Testis (tissue), 2 donors: ENCODE data around the gene OOSP2.

ENCODE experiments used
- CTCF ChIP-seq, 3 experiments: fragments of 450-650 bp in 2 of 3; fragments of 200-600 bp in 1 of 3; sonication (generic) in 1 of 3; IDR thresholded peaks; one replicate each; pipeline ENCODE4 v1.5.1; 2016 to 2019; ENCODE audit warnings: antibody characterized with exemption in 3 of 3, mild to moderate bottlenecking in 2 of 3, moderate library complexity in 1 of 3
- POLR2A ChIP-seq: fragments of 450-650 bp; IDR thresholded peaks from one replicate; pipeline ENCODE4 v1.6.1; 2017; ENCODE audit warnings: antibody characterized with exemption, mild to moderate bottlenecking, moderate library complexity

- TF ChIP-seq CTCF (IDR thresholded peaks at IDR 0.05) (no peak), POLR2A (no peak)
Observed at GRCh38 chr11:60078745-60079144, 38.5 kb downstream of the OOSP2 start.
